Fibroblast of skin of back (primary cell): Measurements from ENCODE around the gene MRPL10.

ENCODE experiments used
- DNase-seq: peaks from one replicate; pipeline ENCODE4 v3.0.0-alpha.2; 2013

MRPL10 gene

DNA sequence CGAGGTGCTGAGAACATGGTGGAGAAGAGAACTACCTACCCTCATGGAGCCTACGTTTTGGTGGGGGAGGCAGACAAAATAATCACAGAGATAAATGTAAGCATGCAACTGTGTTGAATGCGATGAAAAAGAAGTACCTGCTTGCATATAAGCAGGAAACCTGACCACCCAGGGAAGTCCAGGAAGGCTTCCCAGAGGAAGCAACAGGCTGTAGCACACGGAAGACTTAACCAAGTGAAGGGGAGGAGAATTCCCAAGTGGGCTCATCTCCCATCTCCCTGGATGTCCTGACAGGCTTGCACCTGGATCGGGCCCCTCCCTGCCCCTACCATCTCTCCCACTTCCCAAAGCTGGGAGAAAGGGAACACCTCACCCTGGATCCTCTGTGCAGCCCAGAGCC lies 7.7 kb upstream of the MRPL10 start:
- DNase-seq, result no peak

DNA sequence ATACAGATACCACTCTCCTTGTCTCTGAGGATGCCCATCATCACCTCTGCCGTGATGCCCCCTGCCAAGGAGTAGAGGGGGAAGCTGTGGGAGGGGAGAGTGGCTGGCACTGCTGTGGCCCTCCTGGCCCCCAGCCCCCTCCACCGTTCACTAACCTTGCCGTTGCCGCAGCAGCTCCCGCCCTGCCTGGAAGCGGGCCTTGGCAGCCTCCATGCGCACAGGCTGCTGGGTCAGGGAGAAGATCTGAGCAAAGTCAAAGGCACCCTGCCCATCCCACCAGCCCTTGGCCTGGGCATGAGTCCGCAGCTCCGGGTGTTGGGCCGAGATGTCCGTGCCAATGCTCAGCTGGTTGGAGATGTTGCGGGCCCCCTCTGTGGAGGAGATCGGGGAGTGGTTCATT lies 7.3 kb upstream of the MRPL10 start:
- no peak for DNase-seq

DNA sequence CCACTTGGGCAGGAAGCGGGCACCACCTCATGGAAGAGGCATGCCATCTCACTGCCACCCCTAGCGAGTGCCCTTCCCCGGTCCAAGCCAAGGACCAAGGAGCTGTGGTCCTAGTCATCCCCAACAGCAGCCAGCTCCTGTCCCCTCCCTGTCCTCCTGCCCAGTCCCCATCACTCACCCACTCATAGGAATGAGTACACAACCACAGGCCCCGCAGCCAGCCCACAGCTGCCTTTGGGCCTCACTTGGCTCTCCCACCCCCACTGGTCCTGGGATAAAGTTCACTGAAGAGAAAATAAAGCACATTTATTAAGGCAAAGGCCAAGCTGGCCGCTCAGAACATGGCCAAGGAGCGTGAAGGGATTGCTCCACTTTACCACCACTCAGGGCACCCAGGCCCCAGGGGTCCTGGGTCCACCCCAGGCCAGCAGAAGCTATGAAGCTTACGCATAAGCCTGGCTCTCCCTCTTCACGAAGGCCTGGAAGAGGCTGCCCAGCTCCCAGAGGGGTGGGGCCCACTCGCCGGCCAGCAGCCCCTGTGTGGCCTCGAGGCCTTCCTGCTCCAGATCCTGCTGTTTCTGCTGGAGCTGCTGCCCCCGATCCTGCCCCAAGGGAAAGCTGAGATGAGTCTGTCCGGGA lies 6.2 kb upstream of the MRPL10 start:
- DNase-seq, result no peak

DNA sequence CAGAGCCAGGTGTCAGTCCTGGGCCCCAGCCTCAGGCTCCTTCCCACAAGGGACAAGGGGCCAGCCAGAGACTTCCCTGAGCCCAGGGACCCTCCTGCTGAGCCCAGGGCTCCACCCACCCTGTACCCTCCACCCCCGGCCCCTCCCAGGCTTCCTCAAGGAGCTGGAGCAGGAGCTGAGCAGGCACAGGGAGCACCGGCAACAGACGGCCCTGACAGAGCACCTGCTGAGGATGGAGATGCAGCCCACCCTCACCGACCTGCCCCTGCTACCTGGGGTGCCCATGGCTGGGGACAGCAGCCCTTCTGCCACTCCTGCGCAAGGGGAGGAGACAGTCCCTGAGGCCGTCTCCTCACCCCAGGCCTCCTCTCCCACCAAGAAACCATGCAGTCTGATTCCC lies 5.3 kb upstream of the MRPL10 start:
- no peak for DNase-seq

DNA sequence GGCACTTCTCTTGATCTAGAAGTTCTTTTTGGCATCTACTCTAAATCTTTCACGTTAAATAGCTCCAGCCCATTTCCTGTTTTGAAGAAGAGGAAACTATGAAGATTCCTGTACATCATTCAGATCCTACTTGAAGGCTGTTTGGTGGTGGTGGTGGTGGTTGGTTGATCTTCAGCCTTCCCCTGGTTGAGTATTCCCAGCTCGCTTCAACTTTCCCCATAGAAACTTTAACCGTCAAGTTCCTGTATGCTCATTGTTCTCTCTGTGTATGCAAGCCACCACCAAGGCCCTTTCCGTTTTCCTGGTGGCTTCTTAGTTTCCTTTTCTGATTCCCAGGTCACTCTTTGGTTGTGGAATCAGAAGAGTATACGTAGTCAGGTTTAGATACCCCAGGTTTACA lies 3.4 kb upstream of the MRPL10 start:
- DNase-seq, result no peak

DNA sequence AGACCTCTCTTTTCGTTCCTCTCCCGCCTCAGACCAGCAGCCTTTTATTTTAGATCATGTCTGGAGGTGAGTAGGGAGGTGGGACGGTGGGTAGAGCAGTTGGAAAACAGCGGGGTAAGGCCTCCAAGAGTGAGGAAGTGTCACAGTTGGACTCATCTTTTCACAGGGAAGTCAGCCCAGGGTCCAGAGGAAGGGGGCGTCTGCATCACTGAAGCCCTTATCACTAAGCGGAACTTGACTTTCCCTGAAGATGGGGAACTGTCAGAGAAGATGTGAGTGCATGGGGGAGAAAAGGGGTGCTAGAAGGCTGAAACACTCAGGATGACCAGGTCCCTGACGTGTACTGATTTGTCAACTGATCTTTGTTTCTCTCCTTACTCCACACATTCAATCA lies 590 bp upstream of the MRPL10 start:
- no peak for DNase-seq

DNA sequence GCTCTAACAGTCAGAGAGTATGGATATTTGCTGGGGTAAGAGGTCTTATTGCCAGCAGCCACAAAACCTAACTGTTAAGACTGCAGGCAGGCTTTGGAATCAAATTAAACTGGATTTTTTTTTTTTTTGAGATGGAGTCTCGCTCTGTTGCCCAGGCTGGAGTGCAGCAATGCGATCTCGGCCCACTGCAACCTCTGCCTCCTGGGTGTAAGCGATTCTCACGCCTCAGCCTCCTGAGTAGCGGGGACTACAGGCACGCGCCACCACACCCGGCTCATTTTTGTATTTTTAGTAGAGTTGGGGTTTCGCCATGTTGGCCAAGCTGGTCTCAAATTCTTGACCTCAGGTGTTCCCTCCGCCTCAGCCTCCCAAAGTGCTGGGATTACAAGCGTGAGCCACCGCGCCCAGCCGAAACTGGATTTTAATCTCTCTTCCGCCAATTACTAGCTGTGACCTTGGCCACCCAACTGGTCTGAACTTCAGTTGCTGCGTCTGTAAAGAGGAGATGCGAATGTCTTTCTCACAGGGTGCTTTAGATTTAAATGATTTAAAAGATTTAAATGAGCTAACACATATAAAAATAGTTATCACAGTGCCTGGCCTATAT lies 842 bp downstream of the MRPL10 start:
- no peak for DNase-seq

DNA sequence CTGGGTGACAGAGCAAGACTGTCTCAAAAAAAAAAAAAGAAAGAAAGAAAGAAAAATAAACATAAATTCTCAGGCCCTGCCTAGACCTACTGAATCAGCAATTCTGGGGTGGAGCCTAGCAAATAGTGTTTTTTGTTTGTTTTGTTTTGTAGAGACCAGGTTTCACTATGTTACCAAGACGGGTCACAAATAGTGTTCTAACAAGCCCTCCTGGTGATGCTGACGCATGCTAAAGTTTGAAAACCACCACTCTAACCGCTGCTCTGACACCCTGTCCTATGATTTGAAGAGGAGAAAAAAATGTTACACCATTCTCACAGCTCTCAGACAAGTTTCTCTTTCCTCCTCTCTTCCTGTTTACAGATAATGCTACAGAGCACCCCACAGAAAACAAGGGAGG lies 1.5 kb downstream of the MRPL10 start:
- no peak for DNase-seq

DNA sequence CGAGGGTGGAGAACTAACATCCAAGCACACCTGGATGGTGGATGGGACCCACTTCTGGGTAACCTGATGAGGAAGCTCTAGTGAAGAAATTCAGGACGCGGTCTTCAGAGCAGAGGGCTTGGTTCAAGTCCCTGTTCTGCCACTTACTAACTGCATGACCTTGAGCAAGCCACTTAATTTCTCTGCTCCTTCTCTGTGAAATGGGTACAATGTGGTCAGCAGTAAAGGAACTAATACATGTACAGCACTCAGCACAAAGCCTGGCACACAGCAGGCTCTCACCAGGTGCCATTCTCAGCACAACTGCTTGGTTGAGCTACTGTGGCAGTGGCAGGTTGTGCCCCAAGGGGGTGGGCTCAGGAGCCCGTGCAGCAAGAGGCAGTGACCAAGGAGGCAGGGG lies 7.8 kb downstream of the MRPL10 start:
- DNase-seq, result no peak

DNA sequence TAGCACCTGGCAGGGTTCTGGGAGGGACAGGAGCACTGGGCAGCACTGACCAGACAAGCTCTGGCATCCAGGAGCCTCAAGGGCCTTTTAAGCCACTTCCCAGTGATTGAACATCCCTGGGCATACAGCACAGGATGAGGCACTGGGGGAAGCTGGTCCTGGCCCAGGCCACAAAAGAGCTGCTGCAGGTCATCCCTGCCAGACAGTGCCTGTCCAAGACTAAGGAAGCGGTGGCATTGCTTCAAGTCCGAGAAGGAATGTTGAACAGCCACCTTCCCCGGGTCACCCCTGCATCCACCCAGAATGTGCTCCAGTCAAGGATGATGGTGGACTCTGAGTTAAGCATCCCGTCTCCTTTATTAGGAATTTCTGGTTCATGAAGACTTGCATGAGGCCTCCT lies 8.6 kb downstream of the MRPL10 start:
- DNase-seq, result no peak

DNA sequence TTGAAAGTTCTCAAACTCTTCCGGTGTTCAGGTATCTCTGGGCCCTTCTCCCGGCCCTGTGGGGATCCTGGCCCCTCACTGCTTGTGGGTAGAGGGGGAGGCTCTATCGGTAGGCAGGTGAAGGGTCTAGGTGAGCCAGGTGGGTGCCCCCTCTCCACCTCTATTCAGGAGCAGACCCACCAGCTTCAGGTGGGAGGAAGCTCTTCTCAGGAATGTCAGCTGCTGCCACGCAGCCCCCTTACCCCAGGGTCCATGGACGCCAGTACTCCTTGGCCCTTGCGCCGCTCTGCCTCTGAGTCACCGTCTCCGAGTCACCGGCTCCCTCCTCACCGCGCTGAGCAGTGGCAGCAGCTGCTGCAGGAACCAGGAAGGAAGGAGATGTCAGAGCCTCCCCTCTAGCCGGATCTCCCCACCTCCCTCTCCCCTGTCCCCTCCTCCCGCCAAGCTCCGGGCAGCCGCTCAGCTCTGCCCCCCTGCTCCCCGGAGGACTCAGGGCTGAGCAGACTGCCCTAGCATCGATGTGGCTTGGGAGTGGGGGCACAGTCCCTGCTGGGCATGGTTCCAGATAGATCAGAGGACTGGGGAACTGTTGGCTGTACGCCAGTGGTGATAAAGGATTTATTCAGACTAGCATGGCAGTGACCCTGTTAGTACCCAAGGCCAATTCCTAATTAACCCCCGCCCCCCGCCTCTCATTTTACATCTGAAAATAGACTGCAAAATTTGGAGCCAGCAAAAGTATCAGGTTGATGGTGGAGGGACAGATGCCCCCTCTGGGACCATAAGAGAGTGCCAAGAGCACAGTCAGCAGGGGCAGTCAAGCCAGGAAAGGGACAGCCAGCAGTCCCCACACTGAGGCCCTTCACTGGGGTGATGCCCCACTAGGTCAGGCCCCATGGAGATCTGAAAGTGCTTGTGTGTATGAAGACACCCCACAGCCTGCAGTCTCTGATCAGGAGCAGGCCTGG lies 9.6 kb downstream of the MRPL10 start, which contains the start of gene OSBPL7:
Gene OSBPL7 (minus strand): TSS at position 371 of the 968 bp plus-strand sequence. CDS start 1,516 bp downstream, outside the sequence.
- DNase-seq, result peak; percentile 89

DNA sequence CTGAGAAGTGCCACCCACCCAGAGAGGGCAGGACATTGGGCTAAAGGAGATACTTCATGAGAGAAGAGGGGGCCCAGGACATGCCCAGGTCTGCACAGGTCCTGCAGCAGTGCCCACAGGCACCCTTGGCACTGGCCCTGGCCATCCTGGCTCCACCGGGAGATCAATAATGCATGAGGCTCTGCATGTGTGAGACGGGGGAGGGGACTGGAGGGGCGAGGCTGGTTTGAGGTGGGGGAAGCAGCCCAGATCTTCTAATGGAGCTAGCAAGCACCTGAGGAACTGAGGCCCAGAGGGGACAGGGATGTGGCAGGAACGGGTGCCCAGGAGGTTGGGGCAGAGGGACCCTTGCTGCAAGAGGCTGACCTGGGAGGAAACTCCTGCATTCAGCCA lies 10.3 kb downstream of the MRPL10 start:
- DNase-seq, result no peak

DNA sequence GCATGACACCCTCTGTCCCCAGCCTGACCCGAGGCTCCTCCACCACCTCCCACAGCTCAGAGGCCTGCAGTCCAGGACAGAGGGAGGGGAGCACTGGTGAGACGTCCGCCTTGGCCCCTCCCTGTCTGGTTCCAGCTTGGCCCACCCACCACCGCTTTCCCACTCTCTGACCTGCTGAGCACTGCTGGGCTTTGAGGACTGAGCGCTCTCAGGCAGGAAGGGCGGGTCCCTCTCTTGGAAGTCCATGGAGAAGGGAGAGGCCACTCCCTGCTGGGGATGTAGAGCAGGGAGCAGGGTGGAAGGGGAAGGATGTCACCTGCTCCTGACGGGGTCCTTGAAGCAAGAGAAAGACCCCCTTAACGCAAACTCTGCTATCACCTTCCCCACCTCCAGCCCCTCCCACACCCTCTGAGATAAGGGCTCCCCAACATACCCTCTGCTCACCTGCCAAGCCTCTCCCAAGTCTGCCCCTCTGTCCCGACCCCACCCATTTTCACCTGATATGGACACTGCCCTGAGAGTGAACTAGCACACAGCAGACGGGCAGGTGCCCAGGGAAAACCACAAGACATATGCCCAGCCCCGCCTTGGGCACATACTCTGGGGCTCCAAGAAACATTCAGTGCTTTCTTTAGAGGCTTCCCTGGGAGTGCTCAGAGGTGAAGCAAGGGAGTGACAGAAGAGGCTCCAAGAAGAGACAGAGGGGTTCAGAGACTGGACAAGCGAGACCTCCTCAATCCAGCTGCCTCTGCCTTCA lies 11.1 kb downstream of the MRPL10 start:
- no peak for DNase-seq

DNA sequence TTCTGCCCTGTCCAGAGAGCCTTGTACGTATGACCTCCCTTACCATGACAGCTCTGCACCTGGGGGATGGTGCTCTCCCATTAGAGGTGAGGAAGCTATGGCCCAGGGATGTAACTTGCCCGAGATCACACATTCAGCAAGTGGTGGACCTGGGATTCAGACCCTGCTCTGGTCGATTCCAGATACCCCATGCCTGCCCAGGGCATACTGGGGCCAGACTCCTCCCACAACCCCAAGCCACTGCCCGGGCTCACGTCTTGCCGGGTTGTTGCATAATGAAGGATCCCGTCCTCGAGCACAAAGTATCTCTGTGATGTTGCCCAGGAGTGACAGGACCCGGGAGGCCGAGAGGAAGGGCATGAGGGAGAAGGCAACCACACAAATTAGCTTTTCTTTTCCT lies 11.9 kb downstream of the MRPL10 start:
- no peak for DNase-seq

DNA sequence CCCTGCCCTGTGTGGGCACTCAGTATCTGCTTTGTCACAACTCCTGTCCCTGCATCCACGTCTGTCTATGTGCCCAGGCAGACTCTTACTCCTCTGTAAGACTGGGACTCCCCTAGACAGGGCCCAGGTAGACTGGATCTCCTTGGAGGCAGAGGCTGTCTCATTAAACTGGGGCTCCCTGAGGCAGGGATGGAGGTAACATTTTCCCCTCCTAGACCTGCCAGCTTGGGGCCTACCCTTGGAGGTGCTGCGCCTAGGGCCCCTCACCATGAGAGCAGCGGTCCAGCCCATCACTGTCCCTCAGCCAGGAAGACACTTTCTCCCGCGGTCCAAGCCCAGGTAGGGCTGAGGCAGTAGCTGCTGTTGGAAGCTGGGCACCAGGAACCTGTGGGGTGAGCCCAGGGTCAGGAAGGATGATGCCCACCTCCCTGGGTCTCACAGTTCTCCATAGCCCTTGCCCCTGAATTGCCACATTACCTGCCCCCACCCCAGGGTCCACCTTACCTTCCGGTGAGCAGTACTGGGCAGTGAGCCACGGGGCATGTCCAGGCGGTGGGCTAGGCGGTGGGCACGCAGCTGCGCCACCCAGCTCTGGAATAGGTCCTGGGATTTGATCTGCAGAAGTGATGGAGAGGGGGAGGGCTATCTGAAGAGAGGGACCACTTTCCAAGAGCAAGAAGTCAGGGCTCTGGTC lies 13.2 kb downstream of the MRPL10 start:
- DNase-seq, result no peak

DNA sequence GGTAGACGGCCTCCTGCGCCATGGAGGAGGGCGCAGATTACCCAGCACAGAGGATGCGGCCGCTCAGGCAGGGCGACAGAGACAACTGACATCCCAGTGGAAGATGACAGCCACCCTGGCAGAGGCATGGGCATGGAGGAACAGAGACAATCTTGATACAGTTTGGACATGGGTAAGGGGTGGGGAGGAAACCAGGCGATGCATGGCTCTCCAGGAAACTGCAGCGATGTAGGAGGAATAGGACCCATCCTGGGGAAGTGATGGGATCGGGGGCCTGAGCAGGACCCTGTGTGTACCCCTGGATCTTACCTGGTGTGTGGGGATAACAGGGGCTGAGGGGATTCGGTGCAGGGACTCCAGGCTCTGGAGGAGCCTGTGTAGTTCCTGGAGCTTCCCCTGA lies 14.4 kb downstream of the MRPL10 start:
- no peak for DNase-seq

DNA sequence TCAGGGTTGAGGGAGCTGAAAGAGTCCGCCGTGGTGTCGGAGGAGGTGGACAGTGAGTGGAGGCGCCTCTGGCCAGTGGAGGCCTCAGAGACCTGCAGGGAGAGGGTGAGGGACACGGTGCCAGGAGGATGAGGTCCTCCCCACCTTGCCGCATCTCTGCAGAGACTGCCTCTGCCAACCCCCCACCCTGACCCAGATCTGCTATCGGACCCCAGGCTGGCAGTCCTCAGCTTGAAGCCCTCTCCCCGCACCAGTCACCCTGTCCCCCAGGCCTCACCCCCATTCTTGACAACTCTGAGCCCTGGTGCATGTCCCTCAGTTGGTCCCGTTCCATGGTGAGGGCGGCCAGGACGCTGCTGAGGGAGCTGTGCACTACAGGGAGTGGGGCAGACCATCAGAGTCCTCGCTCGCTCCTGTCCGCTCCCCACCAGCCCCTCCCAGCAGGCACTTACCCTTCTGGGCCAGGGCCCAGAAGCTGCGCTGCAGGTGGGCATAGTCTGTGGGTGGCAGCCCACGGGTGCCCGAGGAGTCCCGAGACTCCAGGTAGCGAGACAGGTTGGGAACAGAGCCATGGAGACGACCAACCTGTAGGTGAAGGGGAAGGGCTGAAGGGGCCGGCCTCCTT lies 15.1 kb downstream of the MRPL10 start:
- DNase-seq, result no peak

DNA sequence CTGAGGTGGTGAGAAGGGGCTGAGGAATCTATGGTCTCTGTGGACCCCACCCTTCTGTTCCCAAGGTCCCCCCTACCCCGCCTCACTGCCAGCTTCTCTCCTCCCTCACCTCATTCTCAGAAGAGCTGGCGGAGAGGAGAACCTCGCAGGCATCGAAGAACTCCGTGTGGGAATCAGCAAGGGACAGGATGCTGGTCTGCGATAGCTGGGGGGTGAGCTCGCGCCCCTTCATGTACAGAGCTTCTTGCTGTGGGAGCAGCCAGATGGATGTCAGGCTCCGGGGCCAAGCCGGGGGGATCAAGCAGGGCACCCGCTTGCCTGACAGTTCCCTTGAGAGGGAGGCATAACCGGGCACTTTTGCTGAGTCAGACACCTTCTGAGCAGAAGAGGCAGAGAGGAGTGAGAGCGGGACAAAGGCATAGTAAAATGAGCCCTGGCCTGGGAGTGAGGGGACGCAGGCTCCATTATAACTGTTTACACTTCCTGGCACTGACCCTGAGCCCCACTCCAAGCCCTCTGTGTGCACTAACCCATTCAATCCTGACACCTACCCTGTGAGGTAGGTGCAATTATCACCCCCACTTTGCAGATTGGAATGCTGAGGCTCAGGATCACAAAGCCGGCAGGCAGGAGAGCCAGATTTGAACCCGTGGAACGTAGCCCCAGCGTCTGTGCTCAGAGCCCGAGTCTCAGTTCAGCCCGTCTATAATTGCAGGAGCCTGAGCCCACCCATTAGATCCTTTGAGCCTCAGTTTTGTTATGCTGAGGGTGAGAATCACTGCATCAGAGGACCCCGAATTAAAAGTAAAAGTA lies 16.0 kb downstream of the MRPL10 start:
- DNase-seq, result no peak

DNA sequence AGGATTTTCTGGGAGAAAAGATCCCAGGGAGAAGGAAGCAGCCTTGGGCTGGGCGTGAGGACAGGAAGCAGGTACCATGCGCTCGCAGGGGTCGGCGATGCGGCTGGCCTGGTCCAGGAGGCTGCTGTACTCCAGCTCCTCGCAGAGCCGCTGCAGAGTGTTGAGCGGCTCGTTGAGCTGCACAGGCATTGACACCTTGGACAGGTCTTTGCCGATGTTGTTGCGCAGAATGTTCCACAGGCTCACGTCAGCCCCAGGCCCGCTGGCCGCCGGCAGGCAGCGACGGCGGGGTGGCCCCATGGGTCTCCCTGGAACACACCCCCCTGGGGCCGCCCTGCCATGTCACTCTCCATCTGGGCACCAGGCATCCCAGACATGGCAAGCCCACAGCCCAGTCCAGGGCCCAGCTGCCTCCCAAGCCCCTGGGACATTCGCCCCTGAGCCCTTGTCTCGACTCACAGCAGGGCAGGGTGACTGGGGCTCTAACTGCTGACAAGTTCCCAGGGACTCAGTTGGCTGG lies 17.8 kb downstream of the MRPL10 start:
- no peak for DNase-seq

DNA sequence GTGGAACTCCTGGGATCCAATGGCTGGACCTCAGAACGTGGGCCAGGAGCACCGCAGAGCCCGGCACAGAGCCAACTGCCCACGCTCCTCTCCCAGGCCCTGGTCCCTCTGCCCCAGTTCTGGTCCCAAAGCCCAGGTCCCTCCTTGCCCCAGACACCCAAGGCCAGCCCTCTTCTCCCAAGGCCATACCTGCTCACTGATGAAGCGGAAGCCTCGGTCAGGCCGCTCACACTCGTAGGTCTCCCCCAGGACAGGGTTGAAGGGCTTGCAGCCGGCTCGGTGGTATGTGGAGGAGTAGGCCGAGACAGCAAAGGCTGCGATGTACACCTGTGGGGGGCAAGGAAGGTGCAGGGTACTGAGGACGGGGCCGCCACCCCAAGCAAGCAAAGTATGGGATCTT lies 18.3 kb downstream of the MRPL10 start:
- no peak for DNase-seq
